Neural cell (in vitro differentiated cells): ENCODE measurements around the gene ADIPOQ.

Source experiments
- EZH2 ChIP-seq: fragments of 200-600, 300-800 bp; shearing (Covaris generic), sonication (generic); IDR thresholded peaks from 2 replicates; pipeline ENCODE4 v1.6.1; 2014; ENCODE audit warnings: antibody characterized with exemption, low read length, borderline replicate concordance, mild to moderate bottlenecking; ENCODE audit not compliant: insufficient read depth, poor library complexity, severe bottlenecking
- MXI1 ChIP-seq: fragments of 450-650 bp; conservative IDR thresholded peaks from 2 replicates; pipeline ENCODE4 v1.6.1; 2014; ENCODE audit warnings: antibody characterized with exemption, mild to moderate bottlenecking; ENCODE audit not compliant: poor library complexity, severe bottlenecking
- POLR2AphosphoS5 ChIP-seq: IDR thresholded peaks from 2 replicates; pipeline ENCODE4 v1.6.1; 2012
- TAF1 ChIP-seq: IDR thresholded peaks from 2 replicates; pipeline ENCODE4 v1.6.1; 2012; ENCODE audit warnings: low read depth
- TF ChIP-seq, protein P1 (sequence below): fragments of 450-650 bp; IDR thresholded peaks from 2 replicates; pipeline ENCODE4 v1.5.1; 2014; ENCODE audit warnings: antibody characterized with exemption, mild to moderate bottlenecking, moderate library complexity; ENCODE audit not compliant: poor library complexity, severe bottlenecking
- TF ChIP-seq, protein P2 (sequence below): IDR thresholded peaks from 2 replicates; pipeline ENCODE4 v1.6.1; 2012; ENCODE audit warnings: borderline replicate concordance

DNA sequence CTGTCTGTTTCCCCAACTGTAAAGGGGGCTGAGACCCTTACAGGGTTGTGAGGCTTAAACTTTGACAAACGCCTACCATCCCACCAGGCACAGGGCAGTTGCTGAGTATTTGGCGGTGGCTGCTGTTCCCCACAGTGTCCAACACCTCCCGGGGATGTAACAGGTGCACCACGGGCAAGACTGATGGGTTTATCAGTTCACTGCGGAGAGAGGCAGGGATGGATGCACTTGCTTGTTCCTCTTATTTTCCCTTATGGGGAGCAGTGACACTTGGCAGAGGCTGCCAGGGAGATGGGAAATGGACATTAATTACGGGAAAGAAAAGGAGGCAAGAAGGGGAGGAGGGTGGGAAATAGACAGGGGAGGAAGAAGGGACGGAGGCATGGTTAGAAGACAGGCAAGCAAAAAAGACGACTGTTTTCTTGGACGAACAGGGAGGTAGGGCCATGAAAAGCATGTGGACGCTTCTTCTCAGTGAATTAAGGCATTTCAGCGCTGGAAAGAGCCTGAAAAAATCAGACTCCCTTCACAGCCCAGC is 16.6 kb upstream of the ADIPOQ start:
- TF ChIP-seq, protein P1, sequence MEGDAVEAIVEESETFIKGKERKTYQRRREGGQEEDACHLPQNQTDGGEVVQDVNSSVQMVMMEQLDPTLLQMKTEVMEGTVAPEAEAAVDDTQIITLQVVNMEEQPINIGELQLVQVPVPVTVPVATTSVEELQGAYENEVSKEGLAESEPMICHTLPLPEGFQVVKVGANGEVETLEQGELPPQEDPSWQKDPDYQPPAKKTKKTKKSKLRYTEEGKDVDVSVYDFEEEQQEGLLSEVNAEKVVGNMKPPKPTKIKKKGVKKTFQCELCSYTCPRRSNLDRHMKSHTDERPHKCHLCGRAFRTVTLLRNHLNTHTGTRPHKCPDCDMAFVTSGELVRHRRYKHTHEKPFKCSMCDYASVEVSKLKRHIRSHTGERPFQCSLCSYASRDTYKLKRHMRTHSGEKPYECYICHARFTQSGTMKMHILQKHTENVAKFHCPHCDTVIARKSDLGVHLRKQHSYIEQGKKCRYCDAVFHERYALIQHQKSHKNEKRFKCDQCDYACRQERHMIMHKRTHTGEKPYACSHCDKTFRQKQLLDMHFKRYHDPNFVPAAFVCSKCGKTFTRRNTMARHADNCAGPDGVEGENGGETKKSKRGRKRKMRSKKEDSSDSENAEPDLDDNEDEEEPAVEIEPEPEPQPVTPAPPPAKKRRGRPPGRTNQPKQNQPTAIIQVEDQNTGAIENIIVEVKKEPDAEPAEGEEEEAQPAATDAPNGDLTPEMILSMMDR = no peak
- TF ChIP-seq TAF1 = no peak
- TF ChIP-seq EZH2 = no peak
- TF ChIP-seq MXI1 = no peak
- TF ChIP-seq POLR2AphosphoS5 = no peak
- TF ChIP-seq, protein P2, sequence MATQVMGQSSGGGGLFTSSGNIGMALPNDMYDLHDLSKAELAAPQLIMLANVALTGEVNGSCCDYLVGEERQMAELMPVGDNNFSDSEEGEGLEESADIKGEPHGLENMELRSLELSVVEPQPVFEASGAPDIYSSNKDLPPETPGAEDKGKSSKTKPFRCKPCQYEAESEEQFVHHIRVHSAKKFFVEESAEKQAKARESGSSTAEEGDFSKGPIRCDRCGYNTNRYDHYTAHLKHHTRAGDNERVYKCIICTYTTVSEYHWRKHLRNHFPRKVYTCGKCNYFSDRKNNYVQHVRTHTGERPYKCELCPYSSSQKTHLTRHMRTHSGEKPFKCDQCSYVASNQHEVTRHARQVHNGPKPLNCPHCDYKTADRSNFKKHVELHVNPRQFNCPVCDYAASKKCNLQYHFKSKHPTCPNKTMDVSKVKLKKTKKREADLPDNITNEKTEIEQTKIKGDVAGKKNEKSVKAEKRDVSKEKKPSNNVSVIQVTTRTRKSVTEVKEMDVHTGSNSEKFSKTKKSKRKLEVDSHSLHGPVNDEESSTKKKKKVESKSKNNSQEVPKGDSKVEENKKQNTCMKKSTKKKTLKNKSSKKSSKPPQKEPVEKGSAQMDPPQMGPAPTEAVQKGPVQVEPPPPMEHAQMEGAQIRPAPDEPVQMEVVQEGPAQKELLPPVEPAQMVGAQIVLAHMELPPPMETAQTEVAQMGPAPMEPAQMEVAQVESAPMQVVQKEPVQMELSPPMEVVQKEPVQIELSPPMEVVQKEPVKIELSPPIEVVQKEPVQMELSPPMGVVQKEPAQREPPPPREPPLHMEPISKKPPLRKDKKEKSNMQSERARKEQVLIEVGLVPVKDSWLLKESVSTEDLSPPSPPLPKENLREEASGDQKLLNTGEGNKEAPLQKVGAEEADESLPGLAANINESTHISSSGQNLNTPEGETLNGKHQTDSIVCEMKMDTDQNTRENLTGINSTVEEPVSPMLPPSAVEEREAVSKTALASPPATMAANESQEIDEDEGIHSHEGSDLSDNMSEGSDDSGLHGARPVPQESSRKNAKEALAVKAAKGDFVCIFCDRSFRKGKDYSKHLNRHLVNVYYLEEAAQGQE = no peak
